Brain microvascular endothelial cell (primary cell): ENCODE data around the gene GSN.

Source experiments
- DNase-seq: peaks from one replicate; pipeline ENCODE4 v3.0.0-alpha.2; 2020
- H3K27ac ChIP-seq: fragments of 250-450 bp; sonication (Bioruptor Pico); 2 replicates; pipeline ENCODE4 v1.5.1; 2020; ENCODE audit warnings: mild to moderate bottlenecking, moderate library complexity
- H3K27me3 ChIP-seq: fragments of 250-450 bp; sonication (Bioruptor Pico); replicated peaks from 2 replicates; pipeline ENCODE4 v1.5.1; 2020; ENCODE audit warnings: mild to moderate bottlenecking
- H3K36me3 ChIP-seq: fragments of 250-450 bp; sonication (Bioruptor Pico); replicated peaks from 2 replicates; pipeline ENCODE4 v1.5.1; 2020; ENCODE audit warnings: mild to moderate bottlenecking
- H3K4me3 ChIP-seq: 2 replicates; pipeline ENCODE4 v1.5.1; 2011; ENCODE audit warnings: low read depth, mild to moderate bottlenecking, control low read depth, low read length, moderate library complexity
- in situ Hi-C: cut with HindIII; loops from 2 replicates; pipeline ENCODE4 v1.10.0; 2017; ENCODE audit warnings: low sequenced_read_pairs, low pct_ligation_motif_present
- TF ChIP-seq, protein P1 (sequence below): IDR thresholded peaks from 2 replicates; pipeline ENCODE4 v1.5.1; 2011; ENCODE audit warnings: low read depth, mild to moderate bottlenecking, moderate library complexity, low read length, control low read depth, inconsistent platforms; ENCODE audit errors: missing control alignments

The GSN gene

DNA sequence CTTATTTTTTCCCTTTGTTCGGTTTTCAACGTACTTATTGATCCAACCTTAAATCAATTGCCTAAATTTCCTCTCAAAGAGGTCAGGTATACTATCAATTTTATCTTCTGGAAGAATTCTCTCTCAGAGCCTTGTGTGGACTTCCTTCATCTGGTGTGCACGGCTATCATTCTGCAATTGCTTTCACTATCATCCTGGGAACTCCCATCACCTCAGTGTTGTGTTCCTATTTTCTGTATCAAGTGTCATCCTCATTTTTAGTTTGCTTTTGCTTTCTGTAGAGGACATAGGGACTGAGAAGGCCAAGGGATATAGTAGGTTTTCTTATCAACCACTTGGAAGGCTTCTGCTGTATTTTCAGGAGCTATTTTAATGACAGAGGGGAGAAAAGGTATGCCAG is 90.8 kb downstream of the GSN start:
- Histone ChIP-seq H3K27ac (no peak overlapping the region), H3K4me3 (no peak overlapping the region), H3K36me3 (no peaks in the 10 kb centered on the region), H3K27me3 (no peaks in the 10 kb centered on the region)
- TF ChIP-seq, protein P1, sequence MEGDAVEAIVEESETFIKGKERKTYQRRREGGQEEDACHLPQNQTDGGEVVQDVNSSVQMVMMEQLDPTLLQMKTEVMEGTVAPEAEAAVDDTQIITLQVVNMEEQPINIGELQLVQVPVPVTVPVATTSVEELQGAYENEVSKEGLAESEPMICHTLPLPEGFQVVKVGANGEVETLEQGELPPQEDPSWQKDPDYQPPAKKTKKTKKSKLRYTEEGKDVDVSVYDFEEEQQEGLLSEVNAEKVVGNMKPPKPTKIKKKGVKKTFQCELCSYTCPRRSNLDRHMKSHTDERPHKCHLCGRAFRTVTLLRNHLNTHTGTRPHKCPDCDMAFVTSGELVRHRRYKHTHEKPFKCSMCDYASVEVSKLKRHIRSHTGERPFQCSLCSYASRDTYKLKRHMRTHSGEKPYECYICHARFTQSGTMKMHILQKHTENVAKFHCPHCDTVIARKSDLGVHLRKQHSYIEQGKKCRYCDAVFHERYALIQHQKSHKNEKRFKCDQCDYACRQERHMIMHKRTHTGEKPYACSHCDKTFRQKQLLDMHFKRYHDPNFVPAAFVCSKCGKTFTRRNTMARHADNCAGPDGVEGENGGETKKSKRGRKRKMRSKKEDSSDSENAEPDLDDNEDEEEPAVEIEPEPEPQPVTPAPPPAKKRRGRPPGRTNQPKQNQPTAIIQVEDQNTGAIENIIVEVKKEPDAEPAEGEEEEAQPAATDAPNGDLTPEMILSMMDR = no peak
- in situ Hi-C loops = no loop called here
- DNase-seq = no peak

DNA sequence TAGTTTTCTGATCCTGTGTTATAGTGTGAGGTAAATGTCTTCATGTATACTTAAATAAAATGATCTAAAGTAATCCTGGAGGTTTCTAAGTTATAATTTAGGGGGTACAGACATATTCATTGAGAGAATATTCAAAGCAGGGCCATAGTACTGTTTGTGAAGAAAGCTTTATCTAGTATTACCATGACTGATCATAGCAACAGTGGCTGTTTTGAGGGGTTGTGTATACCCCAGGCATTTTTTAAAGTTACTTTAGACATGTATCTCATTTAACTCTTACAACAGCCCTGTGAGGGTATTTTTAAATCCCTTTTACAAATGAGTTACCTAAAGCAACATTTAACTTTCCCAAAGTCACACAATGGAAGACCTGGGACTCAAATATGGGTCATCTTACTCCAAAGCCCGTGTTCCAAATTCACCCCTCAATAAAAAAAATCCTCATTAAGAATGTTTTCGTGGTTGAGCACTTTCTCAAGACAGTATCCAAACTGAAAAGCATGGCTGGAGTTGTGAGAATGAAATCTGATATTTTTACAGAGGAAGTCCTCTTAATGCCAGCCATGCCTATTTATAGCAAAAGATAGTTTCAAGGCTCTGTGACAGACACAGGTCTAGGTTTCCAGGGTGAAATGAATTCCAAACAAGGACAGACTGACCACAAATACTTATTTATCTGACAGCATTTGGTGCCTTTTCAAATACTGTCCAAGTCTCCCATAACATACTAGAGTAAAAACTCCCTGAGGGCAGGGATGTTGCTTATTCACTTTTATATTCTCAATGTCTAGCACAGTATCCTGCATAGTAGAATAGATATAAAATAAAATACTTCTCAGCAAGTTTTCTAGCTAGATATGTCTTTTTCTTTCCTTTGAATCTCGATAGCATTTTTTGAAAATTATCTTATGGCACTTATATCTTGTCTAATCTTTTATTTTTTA is 91.7 kb downstream of the GSN start:
- DNase-seq = no peak
- Histone ChIP-seq H3K36me3 (no peaks in the 10 kb centered on the region), H3K27me3 (no peaks in the 10 kb centered on the region), H3K4me3 (no peak overlapping the region), H3K27ac (no peak overlapping the region)
- TF ChIP-seq, protein P1 = no peak
- in situ Hi-C loops = no loop called here

DNA sequence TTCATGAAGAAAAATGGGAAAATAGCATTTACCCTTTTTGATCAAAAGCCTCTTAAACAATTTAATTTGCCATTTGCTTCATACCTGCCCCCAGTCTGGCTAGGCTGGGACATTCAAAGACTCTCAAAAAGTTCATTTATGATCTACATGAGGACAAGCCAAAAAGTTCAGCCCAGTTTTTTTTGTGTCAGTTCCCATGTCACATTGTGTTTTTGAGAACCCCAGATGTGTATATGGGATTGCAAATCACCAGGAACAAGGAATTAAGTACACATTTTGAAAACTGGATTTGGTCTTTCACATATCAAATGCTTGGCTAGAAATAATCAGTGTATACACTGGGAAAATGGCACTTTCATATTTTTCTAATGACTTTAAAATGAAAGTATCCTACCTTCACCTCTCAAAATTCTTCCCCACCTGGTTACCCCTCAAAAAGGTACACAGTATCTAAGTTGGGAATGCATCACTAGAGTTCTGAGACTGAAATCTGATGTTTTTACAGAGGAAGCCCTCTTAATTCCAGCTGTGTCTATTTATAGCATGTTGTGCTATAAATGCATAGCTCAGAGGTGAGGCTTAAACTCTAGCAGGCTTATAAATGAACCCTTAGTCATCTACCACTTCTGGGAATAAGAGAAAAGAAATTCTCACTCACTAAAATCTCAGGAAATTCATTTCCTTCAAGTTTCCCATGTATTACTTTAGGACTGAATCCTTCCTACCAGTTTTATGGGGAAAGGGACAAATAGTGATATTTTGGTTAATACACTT is 92.8 kb downstream of the GSN start:
- Histone ChIP-seq H3K27me3 (no peaks in the 10 kb centered on the region), H3K27ac (peak overlapping the region; percentile 74), H3K36me3 (no peaks in the 10 kb centered on the region), H3K4me3 (no peak overlapping the region)
- peak; percentile 55 for DNase-seq
- in situ Hi-C loops = no loop called here
- TF ChIP-seq, protein P1 = no peak

DNA sequence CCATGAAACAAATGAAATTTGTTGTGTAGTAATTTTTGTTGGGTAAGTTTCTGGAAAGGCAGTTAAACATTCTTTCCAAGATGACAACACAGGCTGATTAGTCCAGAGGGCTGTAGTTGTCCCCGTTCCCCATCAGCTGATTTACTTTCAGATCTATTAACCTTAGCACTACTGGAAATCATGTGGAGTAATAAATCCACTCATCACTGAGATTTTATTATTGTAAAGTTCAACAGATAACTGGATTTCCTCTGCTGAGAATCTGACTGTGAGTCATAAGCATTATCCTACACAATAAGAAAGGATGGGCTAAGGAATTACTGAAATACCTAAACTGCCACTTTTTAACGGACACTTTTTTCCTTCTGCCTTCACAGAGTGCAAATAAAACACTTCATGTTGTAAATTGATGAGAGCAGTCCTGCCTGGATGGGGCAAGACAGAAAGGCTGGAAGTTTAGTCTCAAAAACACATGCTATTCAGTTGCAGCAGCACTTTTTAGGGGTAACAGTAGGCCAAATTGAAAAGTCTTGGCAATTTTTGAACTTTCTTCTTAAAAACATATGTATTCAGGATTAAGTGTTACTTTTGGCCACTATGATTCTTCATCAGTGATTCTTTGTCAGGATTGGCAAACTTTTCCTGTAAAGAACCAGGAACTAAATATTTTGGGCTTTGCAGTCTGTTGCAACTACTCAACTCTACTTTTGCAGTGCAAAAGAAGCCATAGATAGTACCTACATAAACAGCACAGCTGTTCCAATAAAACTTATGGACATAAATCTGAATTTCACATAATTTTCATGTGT is 95.1 kb downstream of the GSN start:
- DNase-seq = no peak
- Histone ChIP-seq H3K27ac (peak overlapping the region; percentile 51), H3K4me3 (no peak overlapping the region), H3K36me3 (no peaks in the 10 kb centered on the region), H3K27me3 (no peaks in the 10 kb centered on the region)
- TF ChIP-seq, protein P1 = no peak
- in situ Hi-C loops = no loop called here

DNA sequence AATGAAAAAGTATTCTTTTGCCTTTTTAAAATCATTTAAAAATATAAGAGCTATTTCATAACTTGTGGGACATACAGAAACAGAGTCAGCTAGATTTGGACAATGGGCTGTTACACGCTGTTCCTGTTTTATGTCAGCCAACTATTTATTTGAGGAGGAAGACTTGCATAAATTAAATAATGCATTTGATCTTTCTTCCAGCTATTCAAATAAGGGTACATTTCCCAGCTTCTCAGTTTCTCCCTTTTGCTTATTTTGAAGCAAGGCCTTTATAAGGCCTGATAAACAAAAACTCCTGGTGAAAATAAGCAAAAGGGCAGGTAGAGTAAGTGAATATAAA is 95.6 kb downstream of the GSN start:
- DNase-seq = no peak
- in situ Hi-C loops = no loop called here

More for the DNA sequence above, 95.6 kb downstream of the GSN start:
- no peak overlapping the region for H3K4me3 ChIP-seq
- no peak overlapping the region for H3K27ac ChIP-seq
- TF ChIP-seq, protein P1 = no peak
- no peaks in the 10 kb centered on the region for H3K27me3 ChIP-seq
- no peaks in the 10 kb centered on the region for H3K36me3 ChIP-seq
